Panc1 (cell line): Measurements from ENCODE around the gene PCIF1.
"Not testable (repeated sequence)": the region's sequence is repeated elsewhere in the genome, so short reads cannot be mapped to it uniquely, and the experiment has no call there.

Experiments used
- CTCF ChIP-seq: fragments of 450-650 bp; IDR thresholded peaks from 2 replicates; pipeline ENCODE4 v1.5.1; 2017; ENCODE audit warnings: mild to moderate bottlenecking
- POLR2AphosphoS5 ChIP-seq: IDR thresholded peaks from 2 replicates; pipeline ENCODE4 v1.6.1; 2012; ENCODE audit warnings: mild to moderate bottlenecking, low read depth, low read length, moderate library complexity
- REST ChIP-seq, 2 experiments: IDR thresholded peaks; 2 replicates each; pipeline ENCODE4 v1.6.1; 2011 to 2012; ENCODE audit warnings: low read depth in 2 of 2, control low read depth in 1 of 2, low read length in 1 of 2, mild to moderate bottlenecking in 1 of 2, moderate library complexity in 1 of 2; ENCODE audit not compliant: insufficient read depth in 1 of 2
- SIN3A ChIP-seq: IDR thresholded peaks from 2 replicates; pipeline ENCODE4 v1.6.1; 2012; ENCODE audit warnings: low read depth, mild to moderate bottlenecking, low read length, moderate library complexity, borderline replicate concordance; ENCODE audit not compliant: insufficient read depth
- TCF7L2 ChIP-seq: IDR thresholded peaks from 2 replicates; pipeline ENCODE4 v1.6.1; 2011; ENCODE audit warnings: mild to moderate bottlenecking, low read depth, low read length, inconsistent platforms

DNA sequence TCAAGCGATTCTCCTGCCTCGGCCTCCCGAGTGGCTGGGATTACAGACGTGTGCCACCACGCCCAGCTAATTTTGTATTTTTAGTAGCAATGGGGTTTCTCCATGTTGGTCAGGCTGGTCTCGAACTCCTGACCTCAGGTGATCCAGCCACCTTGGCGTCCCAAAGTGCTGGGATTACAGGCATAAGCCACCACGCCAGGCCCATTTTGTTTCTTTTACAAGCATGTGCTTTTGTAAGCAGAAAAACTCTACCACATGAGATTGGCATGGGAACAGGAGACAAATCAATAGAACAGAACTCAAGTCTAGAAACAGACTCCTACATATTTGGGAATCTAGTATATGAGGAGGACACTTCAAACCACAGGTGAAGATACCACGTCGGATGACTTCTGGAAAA, 21.8 kb downstream of the PCIF1 start:
- TF ChIP-seq CTCF; POLR2AphosphoS5; REST (IDR thresholded peaks at IDR 0.05; ENCODE audit: insufficient read depth in 1 of 2, low read depth in 2 of 2, low read length in 1 of 2); SIN3A; TCF7L2: not testable (repeated sequence)
